Measurements from ENCODE around the gene DAND5. TPM values are rescaled to one million over a fixed set of nuclear protein-coding genes. Genes with fewer than 3 reads are reported as not detected.

The DAND5 gene
- total and polyA plus RNA-seq, 10 donors, result not detected

GRCh38 chr19:13014921-13015280 lies 45.5 kb downstream of the DAND5 start:
- Histone ChIP-seq H3K4me1 (peaks cover 17 to 94% (median 64%) of the 10 kb centered on the region in 6 donors), H3K4me3 (no peak overlapping the region), H3K27ac (peak overlapping the region in 1 of 8 donors; percentile 26), H3K27me3 (replicated peaks in 1 of 7) (peaks cover 0 to 71% (median 45%) of the 10 kb centered on the region in 7 donors), H3K9me3 (no peaks in the 10 kb centered on the region), H3K36me3 (no peaks in the 10 kb centered on the region)
- 86 to 99% (median 91%) methylated on average over 4 of the region's 4 CpGs for WGBS, 5 donors
- DNase-seq, result no peak
- no peak for TF ChIP-seq CTCF (IDR thresholded peaks at IDR 0.05 in 8 of 11, conservative IDR thresholded peaks at IDR 0.05 in 3 of 11)
- TF ChIP-seq POLR2A (IDR thresholded peaks at IDR 0.05), result no peak
- TF ChIP-seq POLR2AphosphoS5 (IDR thresholded peaks at IDR 0.05), result no peak
- intact Hi-C loops (cut with DNase I; ENCODE audit: low total_unique reads), result no loop called here

GRCh38 chr19:13015361-13016223 lies 46.2 kb downstream of the DAND5 start:
- Histone ChIP-seq H3K4me1 (peaks cover 20 to 94% (median 67%) of the 10 kb centered on the region in 6 donors), H3K36me3 (no peaks in the 10 kb centered on the region), H3K9me3 (no peaks in the 10 kb centered on the region), H3K4me3 (no peak overlapping the region), H3K27ac (no peak overlapping the region), H3K27me3 (replicated peaks in 1 of 7) (peaks cover 0 to 64% (median 39%) of the 10 kb centered on the region in 7 donors)
- TF ChIP-seq POLR2AphosphoS5 (IDR thresholded peaks at IDR 0.05) (no peak), POLR2A (IDR thresholded peaks at IDR 0.05) (no peak), CTCF (IDR thresholded peaks at IDR 0.05 in 8 of 11, conservative IDR thresholded peaks at IDR 0.05 in 3 of 11) (no peak)
- no peak for DNase-seq
- intact Hi-C loops (cut with DNase I; ENCODE audit: low total_unique reads), result no loop called here
- WGBS, 5 donors, result 77 to 86% (median 84%) methylated on average over 12 of the region's 12 CpGs

GRCh38 chr19:13016245-13016627 lies 46.9 kb downstream of the DAND5 start:
- no peaks in the 10 kb centered on the region for H3K9me3 ChIP-seq
- intact Hi-C loops (cut with DNase I; ENCODE audit: low total_unique reads), result no loop called here
- no peaks in the 10 kb centered on the region for H3K36me3 ChIP-seq
- TF ChIP-seq POLR2A (IDR thresholded peaks at IDR 0.05) (no peak), CTCF (IDR thresholded peaks at IDR 0.05 in 8 of 11, conservative IDR thresholded peaks at IDR 0.05 in 3 of 11) (no peak), POLR2AphosphoS5 (IDR thresholded peaks at IDR 0.05) (no peak)
- H3K27me3 ChIP-seq (replicated peaks in 1 of 7), result peaks cover 0 to 58% (median 34%) of the 10 kb centered on the region in 7 donors
- peak overlapping the region in 1 of 8 donors; percentile 91 for H3K27ac ChIP-seq
- WGBS, 5 donors, result 66 to 90% (median 84%) methylated on average over 7 of the region's 7 CpGs
- peaks cover 20 to 93% (median 67%) of the 10 kb centered on the region in 6 donors for H3K4me1 ChIP-seq
- H3K4me3 ChIP-seq, result no peak overlapping the region
- no peak for DNase-seq

- DNase-seq, result no peak
- Histone ChIP-seq H3K27me3 (replicated peaks in 1 of 7) (peaks cover 0 to 52% (median 29%) of the 10 kb centered on the region in 7 donors), H3K9me3 (no peaks in the 10 kb centered on the region), H3K27ac (peak overlapping the region in 2 of 8 donors; percentile 66 to 91), H3K36me3 (no peaks in the 10 kb centered on the region), H3K4me3 (no peak overlapping the region), H3K4me1 (peaks cover 21 to 93% (median 68%) of the 10 kb centered on the region in 6 donors)
- 77 to 84% (median 82%) methylated on average over 22 of the region's 22 CpGs for WGBS, 5 donors
- TF ChIP-seq POLR2A (IDR thresholded peaks at IDR 0.05) (no peak), POLR2AphosphoS5 (IDR thresholded peaks at IDR 0.05) (no peak), CTCF (IDR thresholded peaks at IDR 0.05 in 8 of 11, conservative IDR thresholded peaks at IDR 0.05 in 3 of 11) (no peak)
- intact Hi-C loops (cut with DNase I; ENCODE audit: low total_unique reads), result no loop called here
Measured at GRCh38 chr19:13016628-13017305, 47.4 kb downstream of the DAND5 start.

Data from spleen (tissue), 11 donors.